Activated CD4-positive, CD25-positive, alpha-beta regulatory T cell treated with anti-CD3 and anti-CD28 coated beads, Interleukin-2, amount 50 U/mL, for 16 hours (primary cell): ENCODE data around the gene CHRNB1.
"Not testable (repeated sequence)": the region's sequence is repeated elsewhere in the genome, so short reads cannot be mapped to it uniquely, and the experiment has no call there.

Source experiments
- DNase-seq: peaks from one replicate; pipeline ENCODE4 v3.0.0-alpha.2; 2020; ENCODE audit warnings: low read depth, low spot score

CHRNB1 gene

GRCh38 chr17:7466639-7467341, 21.9 kb downstream of the CHRNB1 start:
- no peak for DNase-seq

GRCh38 chr17:7467498-7467897, 22.6 kb downstream of the CHRNB1 start:
- no peak for DNase-seq

DNA sequence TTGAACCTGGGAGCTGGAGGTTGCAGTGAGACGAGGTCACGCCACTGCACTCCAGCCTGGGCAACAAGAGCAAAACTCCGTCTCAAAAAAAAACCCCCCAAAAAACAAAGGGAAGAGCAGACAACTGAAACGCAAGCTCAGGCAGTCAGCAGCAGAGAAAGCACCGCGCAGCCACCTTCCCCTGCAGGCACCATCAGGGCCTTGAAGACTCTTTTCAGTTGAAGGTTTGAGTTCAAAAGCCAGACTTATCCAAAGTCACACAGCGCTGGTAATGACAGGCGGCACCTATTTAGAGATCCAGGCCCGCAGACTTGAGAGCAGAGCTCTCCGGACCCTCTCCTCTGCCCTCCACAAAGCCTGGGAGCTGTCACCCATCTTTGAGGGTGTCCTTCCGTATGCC, 23.4 kb downstream of the CHRNB1 start:
- no peak for DNase-seq

- no peak for DNase-seq
Observed at GRCh38 chr17:7468804-7469389, 24.0 kb downstream of the CHRNB1 start.

DNA sequence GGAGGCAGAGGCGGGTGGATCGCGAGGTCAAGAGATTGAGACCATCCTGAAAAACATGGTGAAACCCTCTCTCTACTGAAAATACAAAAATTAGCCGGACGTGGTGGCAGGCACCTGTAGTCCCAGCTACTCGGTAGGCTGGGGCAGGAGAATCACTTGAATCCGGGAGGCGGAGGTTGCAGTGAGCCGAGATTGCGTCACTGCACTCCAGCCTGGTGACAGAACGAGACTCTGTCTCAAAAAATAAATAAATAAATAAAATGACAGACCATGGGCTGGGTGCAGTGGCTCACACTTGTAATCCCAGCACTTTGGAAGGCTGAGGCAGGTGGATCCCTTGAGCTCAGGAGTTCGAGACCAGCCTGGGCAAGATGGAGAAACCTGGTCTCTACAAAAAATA, 25.0 kb downstream of the CHRNB1 start:
- not testable (repeated sequence) for DNase-seq

GRCh38 chr17:7470457-7470973, 25.7 kb downstream of the CHRNB1 start:
- DNase-seq: not testable (repeated sequence)

- no peak for DNase-seq
Observed at GRCh38 chr17:7471729-7472128, 26.9 kb downstream of the CHRNB1 start.

DNA sequence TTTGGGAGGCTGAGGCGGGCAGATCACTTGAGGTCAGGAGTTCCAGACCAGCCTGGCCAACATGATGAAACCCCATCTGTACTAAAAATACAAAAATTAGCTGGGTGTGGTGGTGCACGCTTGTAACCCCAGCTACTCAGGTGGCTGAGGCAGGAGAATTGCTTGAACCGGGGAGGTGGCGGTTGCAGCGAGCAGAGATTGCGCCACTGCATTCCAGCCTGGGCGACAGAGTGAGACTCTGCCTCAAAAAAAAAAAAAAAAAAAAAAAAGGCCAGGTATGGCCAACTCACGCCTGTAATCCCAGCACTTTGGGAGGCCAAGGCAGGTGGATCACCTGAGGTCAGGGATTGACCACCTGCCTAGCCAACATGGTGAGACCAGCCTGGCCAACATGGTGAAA, 29.9 kb downstream of the CHRNB1 start:
- not testable (repeated sequence) for DNase-seq

DNA sequence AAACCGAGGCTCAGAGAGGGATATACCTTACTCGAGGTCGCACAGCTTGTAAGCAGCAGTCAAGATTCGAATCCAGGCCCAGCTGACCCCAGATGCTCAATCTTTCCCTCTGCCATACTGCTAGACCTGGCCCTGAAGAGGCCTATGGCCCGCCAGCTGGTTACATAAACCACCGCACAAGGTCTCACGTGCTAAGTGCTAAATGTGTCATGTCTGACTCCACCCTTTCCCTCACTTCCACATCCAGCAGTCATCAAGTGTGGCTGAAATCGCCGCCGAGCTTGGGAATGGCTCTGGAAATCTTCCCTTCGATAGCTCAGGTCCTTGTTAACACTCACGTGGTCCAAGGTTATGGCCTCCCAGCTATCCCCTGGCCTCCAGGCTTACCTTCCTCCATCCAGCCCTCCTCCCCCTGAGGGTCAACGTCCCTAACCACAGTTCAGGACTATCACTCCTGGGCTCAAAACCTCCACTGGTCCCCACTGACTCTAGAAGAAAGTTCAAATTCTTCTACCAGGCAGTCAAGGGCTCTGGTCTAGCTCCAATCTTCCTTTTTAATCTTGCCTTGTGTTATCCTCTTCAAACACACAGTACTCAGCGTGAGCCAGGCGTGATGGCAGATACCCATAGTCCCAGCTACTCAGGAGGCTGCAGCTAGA, 31.0 kb downstream of the CHRNB1 start:
- DNase-seq: no peak

DNA sequence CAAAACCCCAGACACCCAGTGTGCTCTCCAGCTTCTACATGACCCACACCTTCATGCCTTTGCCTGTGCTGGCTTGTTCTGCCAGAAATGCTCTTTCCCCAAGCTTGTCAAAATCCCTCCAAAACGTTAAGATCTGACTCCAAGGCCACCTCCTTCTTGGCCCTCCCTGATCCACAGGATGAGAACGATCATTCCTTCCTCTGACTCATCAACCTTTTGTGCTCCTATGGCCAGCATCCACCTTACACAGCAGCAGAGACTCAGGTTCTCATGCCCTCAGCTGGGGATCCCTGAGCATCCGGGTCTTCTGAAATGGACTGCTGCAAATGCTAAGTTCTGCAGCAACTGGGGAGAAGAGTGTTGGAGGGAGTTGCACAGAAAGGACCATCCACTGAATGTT, 31.6 kb downstream of the CHRNB1 start:
- no peak for DNase-seq

GRCh38 chr17:7476951-7477350, 32.1 kb downstream of the CHRNB1 start:
- DNase-seq: no peak

- no peak for DNase-seq
Observed at GRCh38 chr17:7477392-7478275, 32.8 kb downstream of the CHRNB1 start.

DNA sequence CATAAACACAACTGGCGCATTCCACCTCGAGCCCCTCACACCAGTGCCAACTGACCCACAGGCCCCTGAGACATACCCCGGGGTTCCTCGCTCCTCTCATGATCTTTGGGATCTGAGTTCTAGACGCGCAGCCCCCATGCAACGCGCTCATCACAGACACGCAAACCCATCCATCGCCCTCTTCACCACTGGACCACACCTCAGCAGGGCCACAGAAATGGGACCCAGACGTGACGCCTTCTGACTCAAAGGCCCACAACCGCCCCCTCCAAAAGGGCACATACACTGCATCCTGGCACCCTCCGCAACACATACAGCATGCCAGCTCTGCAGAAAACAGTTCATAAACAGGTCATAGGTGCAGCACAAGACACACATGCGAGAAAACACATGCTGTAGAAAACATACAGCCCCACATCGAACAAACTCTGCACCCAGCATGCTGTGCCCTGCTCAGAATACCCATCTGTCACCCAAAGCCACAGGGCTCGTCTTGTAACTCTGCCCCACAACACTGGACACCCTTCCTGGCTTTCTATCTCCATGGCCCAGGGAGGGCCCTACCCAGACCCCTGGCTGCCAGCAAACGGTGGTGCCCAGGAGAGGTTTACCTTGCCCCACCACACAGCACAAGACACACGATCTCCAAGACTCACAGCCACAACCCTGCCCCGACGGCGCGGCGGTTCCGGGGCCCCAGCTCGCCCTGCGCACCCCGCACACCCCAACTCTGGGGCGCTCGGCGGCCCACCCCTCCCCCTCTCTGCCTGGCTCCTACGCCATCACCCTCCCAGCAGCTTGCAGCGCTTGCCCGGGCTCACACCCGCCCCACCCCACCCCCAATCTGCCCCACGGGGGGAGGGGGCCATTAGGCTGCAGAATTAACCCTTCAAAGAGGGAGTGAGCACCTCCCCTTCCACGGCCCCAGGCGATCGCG, 33.7 kb downstream of the CHRNB1 start:
- DNase-seq: peak; percentile 35

- DNase-seq: peak; percentile 36
Observed at GRCh38 chr17:7479213-7480088, 34.6 kb downstream of the CHRNB1 start, which contains the start of gene ZBTB4. TSS of gene ZBTB4 (minus strand) at chr17:7479631. CDS start at chr17:7466801, 12,830 bp downstream.

GRCh38 chr17:7480089-7480384, 35.2 kb downstream of the CHRNB1 start:
- no peak for DNase-seq

DNA sequence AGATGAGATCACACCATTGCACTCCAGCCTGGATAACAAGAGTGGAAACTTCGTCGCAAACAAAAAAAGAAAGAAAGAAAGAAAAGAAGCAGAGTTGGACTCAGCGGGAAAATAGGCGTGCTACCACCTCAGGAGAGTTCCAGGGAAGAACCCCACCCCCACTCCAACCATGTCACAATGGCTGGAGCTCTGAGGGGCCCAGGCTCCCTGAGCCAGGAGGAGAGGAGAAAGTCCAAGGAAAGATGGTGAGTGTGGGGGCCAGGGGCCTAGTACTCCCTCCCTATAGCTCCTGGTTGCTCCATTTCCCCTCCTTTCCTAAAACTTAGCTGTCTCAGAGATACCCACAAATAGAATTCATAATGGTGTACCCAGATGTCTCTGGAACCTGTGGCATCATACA, 36.4 kb downstream of the CHRNB1 start, which contains the start of gene SLC35G6:
Gene SLC35G6 (plus strand): TSS at position 172 of the 400 bp plus-strand sequence. CDS start 71 bp downstream, at position 243.
- not testable (repeated sequence) for DNase-seq

DNA sequence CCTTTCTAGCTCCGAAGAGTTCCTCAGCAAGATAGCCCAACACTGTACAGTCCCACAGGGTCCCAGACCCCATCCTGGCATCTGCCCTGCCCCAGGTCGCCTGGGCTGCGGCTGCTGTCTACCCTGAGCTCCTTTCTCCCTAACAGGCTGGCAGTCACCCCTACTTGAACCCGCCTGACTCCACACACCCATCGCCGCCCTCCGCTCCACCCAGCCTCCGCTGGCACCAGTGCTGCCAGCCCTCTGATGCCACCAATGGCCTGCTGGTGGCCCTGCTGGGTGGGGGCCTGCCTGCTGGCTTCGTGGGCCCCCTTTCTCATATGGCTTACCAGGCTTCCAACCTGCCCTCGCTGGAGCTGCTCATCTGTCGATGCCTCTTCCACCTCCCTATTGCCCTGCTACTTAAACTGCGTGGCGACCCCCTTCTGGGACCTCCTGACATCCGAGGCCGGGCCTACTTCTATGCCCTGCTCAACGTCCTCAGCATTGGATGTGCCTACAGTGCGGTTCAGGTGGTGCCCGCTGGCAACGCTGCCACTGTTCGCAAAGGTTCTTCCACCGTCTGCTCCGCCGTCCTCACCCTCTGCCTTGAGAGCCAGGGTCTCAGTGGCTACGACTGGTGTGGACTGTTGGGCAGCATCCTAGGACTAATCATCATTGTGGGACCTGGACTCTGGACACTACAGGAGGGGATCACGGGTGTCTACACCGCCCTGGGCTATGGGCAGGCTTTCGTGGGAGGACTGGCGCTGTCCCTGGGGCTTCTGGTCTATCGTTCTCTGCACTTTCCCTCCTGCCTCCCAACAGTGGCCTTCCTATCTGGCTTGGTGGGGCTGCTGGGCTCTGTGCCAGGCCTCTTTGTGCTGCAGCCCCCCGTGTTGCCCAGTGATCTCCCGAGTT, 37.2 kb downstream of the CHRNB1 start:
- DNase-seq: not testable (repeated sequence)

DNA sequence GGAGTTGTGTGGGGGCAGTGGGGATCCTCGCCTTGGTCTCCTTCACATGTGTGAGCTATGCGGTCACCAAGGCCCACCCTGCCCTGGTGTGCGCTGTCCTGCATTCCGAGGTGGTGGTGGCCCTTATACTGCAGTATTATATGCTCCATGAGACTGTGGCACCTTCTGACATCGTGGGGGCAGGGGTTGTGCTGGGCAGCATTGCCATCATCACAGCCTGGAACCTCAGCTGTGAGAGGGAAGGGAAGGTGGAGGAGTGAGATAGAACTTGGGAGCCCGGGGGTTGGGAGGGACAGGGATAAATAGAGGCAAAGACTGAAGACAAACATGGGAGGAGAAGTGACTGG, 37.9 kb downstream of the CHRNB1 start:
- not testable (repeated sequence) for DNase-seq
